HepG2 (cell line): ENCODE measurements around the gene TRIO. TPM values are rescaled to one million over a fixed set of nuclear protein-coding genes. Genes with fewer than 3 reads are reported as not detected.

ENCODE experiments used
- ATAC-seq: fragments of 200-7000 bp; cut with Tn5 transposase; 3 replicates; pipeline ENCODE4 v1.9.1; 2020; ENCODE audit warnings: mild to moderate bottlenecking, moderate library complexity
- BruUV-seq: library from RNA; stranded (reverse); fragments of 400-500 nt; replicated peaks from 2 replicates; lab custom pipeline; 2021; lab: Mats Ljungman, UMichigan
- CTCF ChIA-PET: fragments of 300-600 bp; formaldehyde crosslinking; extraction: SDS; loops from one replicate; lab custom pipeline; 2021; ENCODE audit warnings: low total read pairs, inconsistent platforms, low intra/inter-chr PET ratio; lab: Yijun Ruan, JAX
- POLR2A ChIA-PET: fragments of 350-600 bp; sonication (Branson Sonifier 250); formaldehyde crosslinking; loops from one replicate; lab custom pipeline; 2020; ENCODE audit warnings: antibody characterized with exemption, inconsistent platforms; lab: Yijun Ruan, JAX
- DNase-seq: peaks from one replicate; pipeline ENCODE4 v3.0.0-alpha.2; 2015; ENCODE audit warnings: low spot score
- FAIRE-seq: peaks from 3 replicates; lab custom pipeline; 2011; peaks lifted over from hg19 to GRCh38; lab: Jason Lieb, UNC
- H2AFZ ChIP-seq: one replicate; pipeline ENCODE4 v1.6.1; 2011; ENCODE audit warnings: low read length, inconsistent platforms
- H3K27ac ChIP-seq: fragments of 300-600 bp; 3 replicates; pipeline ENCODE4 v1.8.0; 2011; ENCODE audit warnings: mixed run types, mild to moderate bottlenecking, mixed read lengths, low read length, inconsistent platforms; ENCODE audit not compliant: insufficient read depth; ENCODE audit errors: extremely low read length
- H3K27me3 ChIP-seq, 2 experiments: fragments of 200-600 bp in 1 of 2; 2 replicates in 1 of 2; 3 replicates in 1 of 2; pipeline versions ENCODE4 v1.6.0 to v1.8.0; 2011; ENCODE audit warnings: low read length in 2 of 2, mild to moderate bottlenecking in 2 of 2, moderate library complexity in 2 of 2, inconsistent platforms in 1 of 2; ENCODE audit not compliant: insufficient read depth in 2 of 2, control insufficient read depth in 1 of 2
- H3K36me3 ChIP-seq, 2 experiments: fragments of 200-600 bp in 1 of 2; replicated peaks in 1 of 2; 2 replicates in 1 of 2; 3 replicates in 1 of 2; pipeline versions ENCODE4 v1.5.1 to v1.8.0; 2011; ENCODE audit warnings: low read length in 2 of 2, inconsistent platforms in 1 of 2; ENCODE audit not compliant: insufficient read depth in 2 of 2, control insufficient read depth in 1 of 2
- H3K4me1 ChIP-seq: 2 replicates; pipeline ENCODE4 v1.5.1; 2012; ENCODE audit warnings: low read length, inconsistent platforms; ENCODE audit not compliant: insufficient read depth
- H3K4me2 ChIP-seq: 2 replicates; pipeline ENCODE4 v1.6.0; 2011; ENCODE audit warnings: low read depth, low read length, inconsistent platforms
- H3K4me3 ChIP-seq, 3 experiments: fragments of 200-600 bp in 1 of 3; sonication (generic), shearing (Covaris generic) in 1 of 3; replicated peaks in 1 of 3; 2 replicates each; pipeline ENCODE4 v1.5.1; 2011 to 2016; ENCODE audit warnings: low read length in 3 of 3, inconsistent platforms in 2 of 3, low read depth in 2 of 3, mild to moderate bottlenecking in 2 of 3, control low read depth in 1 of 3, mixed read lengths in 1 of 3; ENCODE audit not compliant: insufficient read depth in 1 of 3
- H3K79me2 ChIP-seq: one replicate; pipeline ENCODE4 v1.6.1; 2011; ENCODE audit warnings: low read length, inconsistent platforms; ENCODE audit not compliant: insufficient read depth
- H3K9ac ChIP-seq: 2 replicates; pipeline ENCODE4 v1.6.0; 2011; ENCODE audit warnings: mild to moderate bottlenecking, low read depth, low read length, inconsistent platforms; ENCODE audit not compliant: insufficient read depth
- H3K9me3 ChIP-seq: 2 replicates; pipeline ENCODE4 v1.5.1; 2012; ENCODE audit warnings: mild to moderate bottlenecking, low read length
- H4K20me1 ChIP-seq: 2 replicates; pipeline ENCODE4 v1.6.0; 2011; ENCODE audit warnings: inconsistent platforms, mild to moderate bottlenecking, low read length, moderate library complexity; ENCODE audit not compliant: insufficient read depth
- ATAD3A ChIP-seq: sonication (generic); formaldehyde crosslinking; IDR thresholded peaks from 2 replicates; pipeline ENCODE4 v1.4.0; 2020; ENCODE audit warnings: missing genetic modification reagents
- DNMT1 ChIP-seq: sonication (generic); formaldehyde crosslinking; IDR thresholded peaks from 2 replicates; pipeline ENCODE4 v1.5.1; 2020; ENCODE audit warnings: mild to moderate bottlenecking, missing genetic modification reagents
- FOSL2 ChIP-seq: sonication (generic); formaldehyde crosslinking; IDR thresholded peaks from 2 replicates; pipeline ENCODE4 v1.4.0; 2020; ENCODE audit warnings: missing genetic modification reagents
- FOXM1 ChIP-seq: sonication (generic); formaldehyde crosslinking; IDR thresholded peaks from 2 replicates; pipeline ENCODE4 v1.5.0; 2020; ENCODE audit warnings: missing genetic modification reagents
- IKZF5 ChIP-seq: IDR thresholded peaks from 2 replicates; pipeline ENCODE4 v1.6.1; 2018; ENCODE audit warnings: missing genetic modification reagents, mild to moderate bottlenecking, missing compliant biosample characterization
- NKX3-1 ChIP-seq: sonication (generic); formaldehyde crosslinking; IDR thresholded peaks from 2 replicates; pipeline ENCODE4 v1.5.0; 2020; ENCODE audit warnings: missing genetic modification reagents
- PPARG ChIP-seq: conservative IDR thresholded peaks from 2 replicates; pipeline ENCODE4 v1.6.1; 2016; ENCODE audit warnings: missing biosample characterization, missing genetic modification reagents
- TERF1 ChIP-seq: sonication (generic); formaldehyde crosslinking; IDR thresholded peaks from 2 replicates; pipeline ENCODE4 v1.8.0; 2022; ENCODE audit warnings: mild to moderate bottlenecking, missing genetic modification reagents, moderate library complexity
- ZBTB21 ChIP-seq: sonication (generic); formaldehyde crosslinking; IDR thresholded peaks from 2 replicates; pipeline ENCODE4 v1.4.0; 2020; ENCODE audit warnings: missing genetic modification reagents
- ZBTB42 ChIP-seq: sonication (generic); formaldehyde crosslinking; IDR thresholded peaks from 2 replicates; pipeline ENCODE4 v1.5.0; 2020; ENCODE audit warnings: mild to moderate bottlenecking, missing genetic modification reagents
- ZFYVE20 ChIP-seq: sonication (generic); formaldehyde crosslinking; IDR thresholded peaks from 2 replicates; pipeline ENCODE4 v1.8.0; 2023; ENCODE audit warnings: low read depth, mild to moderate bottlenecking, moderate library complexity, missing genetic modification reagents, borderline replicate concordance
- ZNF337 ChIP-seq: sonication (generic); formaldehyde crosslinking; IDR thresholded peaks from 2 replicates; pipeline ENCODE4 v1.5.1; 2020; ENCODE audit warnings: missing genetic modification reagents, low read depth, mild to moderate bottlenecking, borderline replicate concordance
- ZNF510 ChIP-seq: sonication (generic); formaldehyde crosslinking; IDR thresholded peaks from 2 replicates; pipeline ENCODE4 v1.4.0; 2020; ENCODE audit warnings: low read depth, mild to moderate bottlenecking, missing genetic modification reagents
- ZNF704 ChIP-seq: sonication (generic); formaldehyde crosslinking; IDR thresholded peaks from 2 replicates; pipeline ENCODE4 v1.8.1; 2023; ENCODE audit warnings: mild to moderate bottlenecking, inconsistent platforms, moderate library complexity, missing genetic modification reagents, borderline replicate concordance
- ZNF782 ChIP-seq: sonication (generic); formaldehyde crosslinking; IDR thresholded peaks from 2 replicates; pipeline ENCODE4 v1.4.0; 2020; ENCODE audit warnings: missing genetic modification reagents, mild to moderate bottlenecking, borderline replicate concordance
- ZNF850 ChIP-seq: sonication (generic); formaldehyde crosslinking; conservative IDR thresholded peaks from 2 replicates; pipeline ENCODE4 v1.9.0; 2021; ENCODE audit warnings: mild to moderate bottlenecking, missing genetic modification reagents
- WGBS: methylation state at CpG from one replicate; pipeline ENCODE4 v1.1.6; 2017; ENCODE audit warnings: low lambda C conversion rate; 5-methylcytosine and 5-hydroxymethylcytosine counted together
- in situ Hi-C: cut with HindIII; loops from 2 replicates; pipeline ENCODE4 v1.10.0; 2017; ENCODE audit warnings: low pct_unique_long_range_greater_than_20kb; ENCODE audit not compliant: extremely low pct_ligation_motif_present
- intact Hi-C: fragments of 100-400 bp; cut with micrococcal nuclease; formaldehyde crosslinking; loops from one replicate; pipeline ENCODE4 v1.10.0; 2022; ENCODE audit not compliant: unreplicated experiment
- polyA plus RNA-seq, 8 experiments: library from polyadenylated mRNA; depleted of rRNA in 3 of 8; stranded (reverse) in 7 of 8; unstranded in 1 of 8; fragments of >200 nt; fragmentation: Illumina TruSeq in 4 of 8; extraction: Trizol in 4 of 8; gene quantifications; 2 replicates each; pipeline versions ENCODE4 v1.2.1 to v1.2.3, GENCODE V29; 2011 to 2016; ENCODE audit warnings: low read depth in 4 of 8, missing spikeins in 1 of 8, mixed read lengths in 1 of 8; ENCODE audit not compliant: insufficient read depth in 1 of 8
- total RNA-seq, 5 experiments: library from RNA; depleted of rRNA; stranded (reverse); fragments of >200 nt; fragmentation: Illumina TruSeq; extraction: Trizol; gene quantifications; 2 replicates each; pipeline ENCODE4 v1.2.3, GENCODE V29; 2016; ENCODE audit warnings: low read depth in 1 of 5

Gene TRIO
- total and polyA plus RNA-seq, 2 of the 13 experiments (the other 11 are each of a cell fraction or from before 2014, with no cell fraction given), result 45.2 to 45.9 TPM

- TF ChIP-seq IKZF5 (CRISPR knock-in tag), result no peak
- no peak for TF ChIP-seq ZNF510 (CRISPR knock-in tag)
- TF ChIP-seq ZBTB21 (CRISPR knock-in tag), result no peak
- TF ChIP-seq ZNF337 (CRISPR knock-in tag), result no peak
These were observed 187.7 kb downstream of the TRIO start (continued) for GRCh38 chr5:14330729-14331385.

- no TSS peak for BruUV-seq
- TF ChIP-seq ATAD3A (CRISPR knock-in tag), result no peak
- TF ChIP-seq ZNF704, result no peak
- no peak for TF ChIP-seq NKX3-1
- TF ChIP-seq ZNF782 (CRISPR knock-in tag), result no peak
- TF ChIP-seq ZFYVE20 (CRISPR knock-in tag), result no peak
- no peak for TF ChIP-seq FOSL2 (CRISPR knock-in tag)
- no peak for TF ChIP-seq DNMT1
- no peak for TF ChIP-seq ZBTB42 (CRISPR knock-in tag)
- no peak for TF ChIP-seq PPARG (CRISPR knock-in tag)
- TF ChIP-seq ZNF850 (CRISPR knock-in tag), result no peak
- no peak for TF ChIP-seq FOXM1
- TF ChIP-seq TERF1 (CRISPR knock-in tag), result no peak
- no peaks in the 10 kb centered on the region for H3K9me3 ChIP-seq
- in situ Hi-C loops, result no loop called here
- H3K27me3 ChIP-seq, result no peaks in the 10 kb centered on the region
- H3K4me1 ChIP-seq, result no peaks in the 10 kb centered on the region
- no peak for ATAC-seq
- no peak overlapping the region for H3K4me3 ChIP-seq
- no peak overlapping the region for H3K9ac ChIP-seq
- no peaks in the 10 kb centered on the region for H3K79me2 ChIP-seq
- no peak overlapping the region for H3K4me2 ChIP-seq
- peaks cover 17 to 59% of the 10 kb centered on the region in 2 experiments for H3K36me3 ChIP-seq
- H3K27ac ChIP-seq, result no peak overlapping the region
- POLR2A ChIA-PET, result no interaction called here
- H2AFZ ChIP-seq, result no peak overlapping the region
- DNase-seq, result no peak
- FAIRE-seq, result no peak
- CTCF ChIA-PET, result no interaction called here
- no peaks in the 10 kb centered on the region for H4K20me1 ChIP-seq
- intact Hi-C loops, result no loop called here
- WGBS, result 96% methylated on average over 4 of the region's 4 CpGs
These were observed 188.2 kb downstream of the TRIO start for GRCh38 chr5:14331386-14331781.
